WTC11 (cell line): ENCODE results near the gene SNTB2. TPM values are rescaled to one million over a fixed set of nuclear protein-coding genes. Genes with fewer than 3 reads are reported as not detected.

Experiments used
- ATAC-seq: fragments of 200-7000 bp; cut with Tn5 transposase; 2 replicates; pipeline ENCODE4 v1.10.0; 2021; ENCODE audit warnings: mild to moderate bottlenecking, moderate library complexity
- CTCF ChIA-PET: fragments of 300-600 bp; sonication (Branson Sonifier 250); formaldehyde crosslinking; loops from one replicate; lab custom pipeline; 2021; ENCODE audit warnings: antibody characterized with exemption; lab: Charles Lee
- POLR2A ChIA-PET: fragments of 350-600 bp; sonication (Branson Sonifier 250); formaldehyde crosslinking; loops from one replicate; lab custom pipeline; 2021; ENCODE audit warnings: antibody characterized with exemption; lab: Charles Lee
- DNase-seq: peaks from one replicate; pipeline ENCODE4 v3.0.0; 2021; ENCODE audit warnings: low spot score
- H3K27ac Mint-ChIP-seq: 2 replicates; pipeline ENCODE4 v1.8.0; 2021; ENCODE audit warnings: mixed read lengths
- H3K27me3 Mint-ChIP-seq: 2 replicates; pipeline ENCODE4 v1.8.0; 2021; ENCODE audit warnings: low read depth, mild to moderate bottlenecking, moderate library complexity, mixed read lengths
- H3K36me3 Mint-ChIP-seq: 2 replicates; pipeline ENCODE4 v1.8.0; 2021; ENCODE audit warnings: mixed read lengths
- H3K4me1 Mint-ChIP-seq: 2 replicates; pipeline ENCODE4 v1.8.0; 2022; ENCODE audit warnings: mixed read lengths
- H3K4me3 Mint-ChIP-seq: 2 replicates; pipeline ENCODE4 v1.8.0; 2021; ENCODE audit warnings: mild to moderate bottlenecking, moderate library complexity, mixed read lengths
- H3K9me3 Mint-ChIP-seq: 2 replicates; pipeline ENCODE4 v1.8.0; 2021; ENCODE audit warnings: mixed read lengths
- ARID4B ChIP-seq: sonication (generic); formaldehyde crosslinking; IDR thresholded peaks from 2 replicates; pipeline ENCODE4 v1.8.0; 2023; ENCODE audit warnings: missing genetic modification reagents, mild to moderate bottlenecking, borderline replicate concordance
- CBFB ChIP-seq: sonication (generic); formaldehyde crosslinking; IDR thresholded peaks from 2 replicates; pipeline ENCODE4 v1.8.1; 2022; ENCODE audit warnings: mild to moderate bottlenecking, low read depth, missing genetic modification reagents
- ESRRA ChIP-seq: sonication (generic); formaldehyde crosslinking; IDR thresholded peaks from 2 replicates; pipeline ENCODE4 v1.8.1; 2022; ENCODE audit warnings: mild to moderate bottlenecking, missing genetic modification reagents, borderline replicate concordance
- JAZF1 ChIP-seq: fragments of 250-450 bp; sonication (Bioruptor Pico); IDR thresholded peaks from 2 replicates; pipeline ENCODE4 v1.9.0; 2021; ENCODE audit warnings: moderate library complexity, mild to moderate bottlenecking, inconsistent platforms
- RORB ChIP-seq: fragments of 250-450 bp; sonication (Bioruptor Pico); IDR thresholded peaks from 2 replicates; pipeline ENCODE4 v1.9.0; 2021; ENCODE audit warnings: mild to moderate bottlenecking
- SP1 ChIP-seq: sonication (generic); formaldehyde crosslinking; conservative IDR thresholded peaks from 2 replicates; pipeline ENCODE4 v1.8.1; 2022; ENCODE audit warnings: missing genetic modification reagents
- ZNF671 ChIP-seq: fragments of 250-450 bp; sonication (Bioruptor Pico); IDR thresholded peaks from 2 replicates; pipeline ENCODE4 v1.8.0; 2021; ENCODE audit warnings: mild to moderate bottlenecking
- total RNA-seq: library from RNA; stranded (reverse); gene quantifications from 3 replicates; pipeline ENCODE4 v1.2.3, GENCODE V29; 2021
- TF ChIP-seq, protein P1 (sequence below): fragments of 200-600 bp; IDR thresholded peaks from 2 replicates; pipeline ENCODE4 v1.8.0; 2022; ENCODE audit warnings: antibody characterized with exemption
- TF ChIP-seq, protein P2 (sequence below): sonication (generic); formaldehyde crosslinking; IDR thresholded peaks from 2 replicates; pipeline ENCODE4 v1.8.0; 2022; ENCODE audit warnings: missing genetic modification reagents

The SNTB2 gene
- total RNA-seq, 1 experiment from 2014 or later, result 23.7 TPM

DNA sequence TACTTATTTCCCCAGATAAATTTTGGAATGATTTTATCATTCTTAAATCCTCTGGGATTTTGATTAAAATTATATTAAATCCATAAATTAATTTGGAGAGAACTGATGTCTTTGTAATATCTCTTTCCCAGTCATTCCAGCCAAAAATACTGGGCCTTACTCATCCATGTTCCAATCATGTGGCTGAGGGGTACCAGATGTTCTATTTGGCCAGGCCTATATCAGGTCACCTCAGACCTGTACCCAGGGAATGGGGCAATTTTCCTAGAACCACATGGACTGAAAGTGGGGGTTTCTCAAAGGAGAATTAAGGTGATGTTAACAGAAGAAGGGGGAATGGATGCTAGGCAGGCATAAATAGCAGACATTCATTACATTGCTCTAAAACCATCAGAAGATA lies 7.5 kb downstream of the SNTB2 start (continued):
- TF ChIP-seq, protein P1, sequence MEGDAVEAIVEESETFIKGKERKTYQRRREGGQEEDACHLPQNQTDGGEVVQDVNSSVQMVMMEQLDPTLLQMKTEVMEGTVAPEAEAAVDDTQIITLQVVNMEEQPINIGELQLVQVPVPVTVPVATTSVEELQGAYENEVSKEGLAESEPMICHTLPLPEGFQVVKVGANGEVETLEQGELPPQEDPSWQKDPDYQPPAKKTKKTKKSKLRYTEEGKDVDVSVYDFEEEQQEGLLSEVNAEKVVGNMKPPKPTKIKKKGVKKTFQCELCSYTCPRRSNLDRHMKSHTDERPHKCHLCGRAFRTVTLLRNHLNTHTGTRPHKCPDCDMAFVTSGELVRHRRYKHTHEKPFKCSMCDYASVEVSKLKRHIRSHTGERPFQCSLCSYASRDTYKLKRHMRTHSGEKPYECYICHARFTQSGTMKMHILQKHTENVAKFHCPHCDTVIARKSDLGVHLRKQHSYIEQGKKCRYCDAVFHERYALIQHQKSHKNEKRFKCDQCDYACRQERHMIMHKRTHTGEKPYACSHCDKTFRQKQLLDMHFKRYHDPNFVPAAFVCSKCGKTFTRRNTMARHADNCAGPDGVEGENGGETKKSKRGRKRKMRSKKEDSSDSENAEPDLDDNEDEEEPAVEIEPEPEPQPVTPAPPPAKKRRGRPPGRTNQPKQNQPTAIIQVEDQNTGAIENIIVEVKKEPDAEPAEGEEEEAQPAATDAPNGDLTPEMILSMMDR, result no peak
- TF ChIP-seq, protein P2, sequence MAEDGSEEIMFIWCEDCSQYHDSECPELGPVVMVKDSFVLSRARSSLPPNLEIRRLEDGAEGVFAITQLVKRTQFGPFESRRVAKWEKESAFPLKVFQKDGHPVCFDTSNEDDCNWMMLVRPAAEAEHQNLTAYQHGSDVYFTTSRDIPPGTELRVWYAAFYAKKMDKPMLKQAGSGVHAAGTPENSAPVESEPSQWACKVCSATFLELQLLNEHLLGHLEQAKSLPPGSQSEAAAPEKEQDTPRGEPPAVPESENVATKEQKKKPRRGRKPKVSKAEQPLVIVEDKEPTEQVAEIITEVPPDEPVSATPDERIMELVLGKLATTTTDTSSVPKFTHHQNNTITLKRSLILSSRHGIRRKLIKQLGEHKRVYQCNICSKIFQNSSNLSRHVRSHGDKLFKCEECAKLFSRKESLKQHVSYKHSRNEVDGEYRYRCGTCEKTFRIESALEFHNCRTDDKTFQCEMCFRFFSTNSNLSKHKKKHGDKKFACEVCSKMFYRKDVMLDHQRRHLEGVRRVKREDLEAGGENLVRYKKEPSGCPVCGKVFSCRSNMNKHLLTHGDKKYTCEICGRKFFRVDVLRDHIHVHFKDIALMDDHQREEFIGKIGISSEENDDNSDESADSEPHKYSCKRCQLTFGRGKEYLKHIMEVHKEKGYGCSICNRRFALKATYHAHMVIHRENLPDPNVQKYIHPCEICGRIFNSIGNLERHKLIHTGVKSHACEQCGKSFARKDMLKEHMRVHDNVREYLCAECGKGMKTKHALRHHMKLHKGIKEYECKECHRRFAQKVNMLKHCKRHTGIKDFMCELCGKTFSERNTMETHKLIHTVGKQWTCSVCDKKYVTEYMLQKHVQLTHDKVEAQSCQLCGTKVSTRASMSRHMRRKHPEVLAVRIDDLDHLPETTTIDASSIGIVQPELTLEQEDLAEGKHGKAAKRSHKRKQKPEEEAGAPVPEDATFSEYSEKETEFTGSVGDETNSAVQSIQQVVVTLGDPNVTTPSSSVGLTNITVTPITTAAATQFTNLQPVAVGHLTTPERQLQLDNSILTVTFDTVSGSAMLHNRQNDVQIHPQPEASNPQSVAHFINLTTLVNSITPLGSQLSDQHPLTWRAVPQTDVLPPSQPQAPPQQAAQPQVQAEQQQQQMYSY (CRISPR knock-in tag), result no peak
- no peak for TF ChIP-seq SP1 (CRISPR knock-in tag)
- no peak for TF ChIP-seq JAZF1
- no peak for TF ChIP-seq ARID4B (CRISPR knock-in tag)
- no peak for TF ChIP-seq ESRRA (CRISPR knock-in tag)
- no peak for TF ChIP-seq ZNF671 (CRISPR knock-in tag)

GRCh38 chr16:69195369-69196029 lies 8.5 kb downstream of the SNTB2 start:
- ATAC-seq (no peak), DNase-seq (no peak)
- POLR2A ChIA-PET, result interaction anchor here (0.8 kb wide), 1 partner anchor 388 kb away, joined by 3 read pairs; no protein-coding TSS in a partner anchor
- Mint-ChIP-seq H3K27me3 (no peaks in the 10 kb centered on the region), H3K36me3 (peaks cover 5% of the 10 kb centered on the region), H3K9me3 (no peaks in the 10 kb centered on the region), H3K27ac (no peak overlapping the region), H3K4me1 (no peaks in the 10 kb centered on the region), H3K4me3 (no peak overlapping the region)
- CTCF ChIA-PET, result interaction anchor here (0.5 kb wide), 1 partner anchor 217 kb away, joined by 4 read pairs; no protein-coding TSS in a partner anchor
- TF ChIP-seq ARID4B (CRISPR knock-in tag) (no peak), CBFB (CRISPR knock-in tag) (no peak), RORB (CRISPR knock-in tag) (no peak)
